Activated CD4-positive, alpha-beta memory T cell treated with anti-CD3 and anti-CD28 coated beads, Interleukin-2, amount 10 ng/mL, durations not matched to agents 7 days and 5 days (primary cell): ENCODE data around the gene VGLL4. TPM values are rescaled to one million over a fixed set of nuclear protein-coding genes. Genes with fewer than 3 reads are reported as not detected.

Experiments used
- CTCF ChIA-PET: fragments of 350-600 bp; sonication (Branson Sonifier 250); formaldehyde crosslinking; loops from one replicate; lab custom pipeline; 2021; ENCODE audit warnings: antibody characterized with exemption, inconsistent platforms; lab: Charles Lee
- POLR2A ChIA-PET: fragments of 350-600 bp; sonication (Branson Sonifier 250); formaldehyde crosslinking; loops from one replicate; lab custom pipeline; 2021; ENCODE audit warnings: antibody characterized with exemption; lab: Charles Lee
- DNase-seq: peaks from one replicate; pipeline ENCODE4 v3.0.0-alpha.2; 2020
- H3K27ac Mint-ChIP-seq: one replicate; pipeline ENCODE4 v1.8.0; 2021; ENCODE audit warnings: mild to moderate bottlenecking, mixed read lengths
- H3K27me3 Mint-ChIP-seq: one replicate; pipeline ENCODE4 v1.8.0; 2021; ENCODE audit warnings: mixed read lengths
- H3K36me3 Mint-ChIP-seq: one replicate; pipeline ENCODE4 v1.8.0; 2021; ENCODE audit warnings: low read depth, mixed read lengths
- H3K4me1 Mint-ChIP-seq: one replicate; pipeline ENCODE4 v1.8.0; 2021; ENCODE audit warnings: mixed read lengths
- H3K4me3 Mint-ChIP-seq: one replicate; pipeline ENCODE4 v1.8.0; 2021; ENCODE audit warnings: mild to moderate bottlenecking, mixed read lengths
- H3K9me3 Mint-ChIP-seq: one replicate; pipeline ENCODE4 v1.8.0; 2021; ENCODE audit warnings: mixed read lengths
- total RNA-seq, 2 experiments: library from RNA; stranded (reverse); gene quantifications; one replicate each; pipeline ENCODE4 v1.2.3, GENCODE V29; 2021

Gene VGLL4
- total RNA-seq, 2 experiments from 2014 or later = 47.8 to 49.2 TPM

GRCh38 chr3:11610044-11610671 is 33.6 kb downstream of the VGLL4 start:
- ChIA-PET POLR2A (no interaction called here), CTCF (interaction anchor here (1.3 kb wide), 1 partner anchor 41 kb away, joined by 3 read pairs; no protein-coding TSS in a partner anchor)
- no peak overlapping the region for H3K4me3 Mint-ChIP-seq
- no peak for DNase-seq
- no peaks in the 10 kb centered on the region for H3K9me3 Mint-ChIP-seq
- no peaks in the 10 kb centered on the region for H3K27me3 Mint-ChIP-seq
- peaks cover 11% of the 10 kb centered on the region for H3K4me1 Mint-ChIP-seq
- H3K36me3 Mint-ChIP-seq = peaks cover 19% of the 10 kb centered on the region
- H3K27ac Mint-ChIP-seq = no peak overlapping the region

GRCh38 chr3:11609481-11609880 is 34.2 kb downstream of the VGLL4 start:
- Mint-ChIP-seq H3K9me3 (no peaks in the 10 kb centered on the region), H3K4me1 (peaks cover 11% of the 10 kb centered on the region)
- CTCF ChIA-PET = no interaction called here

GRCh38 chr3:11607816-11608215 is 35.9 kb downstream of the VGLL4 start:
- H3K4me3 Mint-ChIP-seq = no peak overlapping the region
- no peaks in the 10 kb centered on the region for H3K9me3 Mint-ChIP-seq
- ChIA-PET POLR2A (interaction anchor here (0.9 kb wide), 1 partner anchor 11 kb away, joined by 3 read pairs; no protein-coding TSS in a partner anchor), CTCF (interaction anchor here (0.9 kb wide), 2 partner anchors 13 to 229 kb away, joined by 3 read pairs; no protein-coding TSS in a partner anchor)
- H3K27ac Mint-ChIP-seq = no peak overlapping the region
- H3K27me3 Mint-ChIP-seq = no peaks in the 10 kb centered on the region
- DNase-seq = no peak
- peaks cover 11% of the 10 kb centered on the region for H3K4me1 Mint-ChIP-seq
- peaks cover 19% of the 10 kb centered on the region for H3K36me3 Mint-ChIP-seq

More at GRCh38 chr3:11609481-11609880, 34.2 kb downstream of the VGLL4 start:
- POLR2A ChIA-PET = no interaction called here
- H3K27ac Mint-ChIP-seq = no peak overlapping the region
- H3K4me3 Mint-ChIP-seq = no peak overlapping the region
- peaks cover 19% of the 10 kb centered on the region for H3K36me3 Mint-ChIP-seq
- H3K27me3 Mint-ChIP-seq = no peaks in the 10 kb centered on the region
- DNase-seq = no peak

GRCh38 chr3:11606865-11607440 is 36.8 kb downstream of the VGLL4 start:
- Mint-ChIP-seq H3K4me1 (peaks cover 11% of the 10 kb centered on the region), H3K27ac (no peak overlapping the region), H3K9me3 (no peaks in the 10 kb centered on the region), H3K4me3 (no peak overlapping the region), H3K36me3 (peaks cover 19% of the 10 kb centered on the region), H3K27me3 (no peaks in the 10 kb centered on the region)
- ChIA-PET POLR2A (interaction anchor here (1.5 kb wide), 1 partner anchor 19 kb away, joined by 4 read pairs; no protein-coding TSS in a partner anchor), CTCF (interaction anchor here (0.9 kb wide), 2 partner anchors 14 to 228 kb away, joined by 3 read pairs; no protein-coding TSS in a partner anchor)
- no peak for DNase-seq

GRCh38 chr3:11606090-11606784 is 37.5 kb downstream of the VGLL4 start:
- POLR2A ChIA-PET = interaction anchor here (1.5 kb wide), 1 partner anchor 20 kb away, joined by 4 read pairs; no protein-coding TSS in a partner anchor
- no peak for DNase-seq
- H3K27me3 Mint-ChIP-seq = no peaks in the 10 kb centered on the region
- H3K4me1 Mint-ChIP-seq = peaks cover 11% of the 10 kb centered on the region
- H3K4me3 Mint-ChIP-seq = no peak overlapping the region
- no peaks in the 10 kb centered on the region for H3K9me3 Mint-ChIP-seq
- CTCF ChIA-PET = no interaction called here
- no peak overlapping the region for H3K27ac Mint-ChIP-seq
- peaks cover 22% of the 10 kb centered on the region for H3K36me3 Mint-ChIP-seq

- H3K36me3 Mint-ChIP-seq = peaks cover 31% of the 10 kb centered on the region
- no peak overlapping the region for H3K27ac Mint-ChIP-seq
- DNase-seq = no peak
- CTCF ChIA-PET = no interaction called here
- H3K4me3 Mint-ChIP-seq = no peak overlapping the region
- no peaks in the 10 kb centered on the region for H3K9me3 Mint-ChIP-seq
- POLR2A ChIA-PET = no interaction called here
- peaks cover 11% of the 10 kb centered on the region for H3K4me1 Mint-ChIP-seq
- no peaks in the 10 kb centered on the region for H3K27me3 Mint-ChIP-seq
Observed at GRCh38 chr3:11605398-11605797, 38.3 kb downstream of the VGLL4 start.

GRCh38 chr3:11604139-11604892 is 39.4 kb downstream of the VGLL4 start:
- POLR2A ChIA-PET = no interaction called here

GRCh38 chr3:11603628-11604027 is 40.1 kb downstream of the VGLL4 start:
- Mint-ChIP-seq H3K27ac (no peak overlapping the region), H3K27me3 (no peaks in the 10 kb centered on the region), H3K4me1 (peaks cover 11% of the 10 kb centered on the region), H3K36me3 (peaks cover 39% of the 10 kb centered on the region), H3K4me3 (no peak overlapping the region), H3K9me3 (no peaks in the 10 kb centered on the region)
- DNase-seq = no peak
- CTCF ChIA-PET = no interaction called here
- POLR2A ChIA-PET = no interaction called here

More at GRCh38 chr3:11604139-11604892, 39.4 kb downstream of the VGLL4 start:
- Mint-ChIP-seq H3K27me3 (no peaks in the 10 kb centered on the region), H3K9me3 (no peaks in the 10 kb centered on the region), H3K4me1 (peaks cover 11% of the 10 kb centered on the region), H3K4me3 (no peak overlapping the region), H3K27ac (no peak overlapping the region), H3K36me3 (peaks cover 34% of the 10 kb centered on the region)
- no peak for DNase-seq
- CTCF ChIA-PET = no interaction called here

GRCh38 chr3:11602886-11603527 is 40.7 kb downstream of the VGLL4 start:
- POLR2A ChIA-PET = no interaction called here
- CTCF ChIA-PET = no interaction called here
- DNase-seq = no peak
- Mint-ChIP-seq H3K4me3 (no peak overlapping the region), H3K9me3 (no peaks in the 10 kb centered on the region), H3K27ac (no peak overlapping the region), H3K4me1 (peaks cover 11% of the 10 kb centered on the region), H3K36me3 (peaks cover 45% of the 10 kb centered on the region), H3K27me3 (no peaks in the 10 kb centered on the region)

GRCh38 chr3:11602239-11602840 is 41.4 kb downstream of the VGLL4 start:
- Mint-ChIP-seq H3K27me3 (no peaks in the 10 kb centered on the region), H3K36me3 (peaks cover 50% of the 10 kb centered on the region), H3K4me3 (no peak overlapping the region), H3K9me3 (peaks cover 5% of the 10 kb centered on the region), H3K4me1 (peaks cover 11% of the 10 kb centered on the region), H3K27ac (no peak overlapping the region)
- no peak for DNase-seq
- ChIA-PET POLR2A (no interaction called here), CTCF (no interaction called here)

- peaks cover 53% of the 10 kb centered on the region for H3K36me3 Mint-ChIP-seq
- DNase-seq = no peak
- no peak overlapping the region for H3K27ac Mint-ChIP-seq
- no peaks in the 10 kb centered on the region for H3K27me3 Mint-ChIP-seq
- H3K4me1 Mint-ChIP-seq = peaks cover 8% of the 10 kb centered on the region
- CTCF ChIA-PET = no interaction called here
- peaks cover 8% of the 10 kb centered on the region for H3K9me3 Mint-ChIP-seq
- H3K4me3 Mint-ChIP-seq = no peak overlapping the region
- POLR2A ChIA-PET = no interaction called here
Observed at GRCh38 chr3:11601446-11602238, 42.1 kb downstream of the VGLL4 start.
